ENCODE data around the gene HABP2.

Gene HABP2

GRCh38 chr10:113560071-113560470 lies 7.2 kb downstream of the HABP2 start:
- DNase-seq: no peak

GRCh38 chr10:113561214-113561613 lies 8.4 kb downstream of the HABP2 start:
- DNase-seq: no peak

- DNase-seq: no peak
These were observed 9.2 kb downstream of the HABP2 start for GRCh38 chr10:113562069-113562468.

GRCh38 chr10:113562704-113563103 lies 9.9 kb downstream of the HABP2 start:
- no peak for DNase-seq

GRCh38 chr10:113563306-113564088 lies 10.6 kb downstream of the HABP2 start:
- no peak for DNase-seq

GRCh38 chr10:113565364-113565763 lies 12.5 kb downstream of the HABP2 start:
- DNase-seq: no peak

- DNase-seq: no peak
These were observed 14.0 kb downstream of the HABP2 start for GRCh38 chr10:113566888-113567287.

GRCh38 chr10:113569576-113569975 lies 16.7 kb downstream of the HABP2 start:
- DNase-seq: no peak

GRCh38 chr10:113572520-113573290 lies 19.9 kb downstream of the HABP2 start:
- no peak for DNase-seq

GRCh38 chr10:113573368-113573767 lies 20.5 kb downstream of the HABP2 start:
- no peak for DNase-seq

GRCh38 chr10:113576852-113577251 lies 24.0 kb downstream of the HABP2 start:
- DNase-seq: no peak

GRCh38 chr10:113578773-113579172 lies 25.9 kb downstream of the HABP2 start:
- DNase-seq: no peak

- no peak for DNase-seq
These were observed 28.2 kb downstream of the HABP2 start for GRCh38 chr10:113581092-113581491.

- no peak for DNase-seq
These were observed 30.7 kb downstream of the HABP2 start for GRCh38 chr10:113583571-113583970.

- DNase-seq: no peak
These were observed 33.1 kb downstream of the HABP2 start for GRCh38 chr10:113585949-113586348.

- DNase-seq: no peak
These were observed 36.4 kb downstream of the HABP2 start for GRCh38 chr10:113589201-113589770.

GRCh38 chr10:113590581-113590980 lies 37.7 kb downstream of the HABP2 start:
- DNase-seq: no peak

- DNase-seq: no peak
These were observed 39.5 kb downstream of the HABP2 start for GRCh38 chr10:113592380-113592779.

GRCh38 chr10:113594652-113595051 lies 41.8 kb downstream of the HABP2 start:
- DNase-seq: no peak

GRCh38 chr10:113600569-113600968 lies 47.7 kb downstream of the HABP2 start:
- no peak for DNase-seq

- no peak for DNase-seq
These were observed 50.4 kb downstream of the HABP2 start for GRCh38 chr10:113603057-113603777.

GRCh38 chr10:113604572-113604971 lies 51.7 kb downstream of the HABP2 start:
- DNase-seq: no peak

- no peak for DNase-seq
These were observed 52.6 kb downstream of the HABP2 start for GRCh38 chr10:113605268-113605978.

Data from NCI-H2081 treated with DMSO at 0.1 percent for 48 hours (cell line).